GM18511 (cell line): ENCODE data around the gene MARVELD1.
"Not testable (repeated sequence)": the region's sequence is repeated elsewhere in the genome, so short reads cannot be mapped to it uniquely, and the experiment has no call there.

ENCODE experiments used
- ATAC-seq: cut with Tn5 transposase; IDR thresholded peaks from one replicate; pipeline ENCODE4 v1.9.1; 2021; ENCODE audit warnings: mild to moderate bottlenecking, moderate library complexity; ENCODE audit not compliant: unreplicated experiment

MARVELD1 gene

GRCh38 chr10:97713339-97713825 lies at the start of gene MARVELD1:
Gene MARVELD1 (plus strand): TSS chr10:97713730. CDS start chr10:97713877, 147 bp downstream.
- ATAC-seq = no peak

GRCh38 chr10:97664282-97664850 lies 49.2 kb upstream of the MARVELD1 start:
- no peak for ATAC-seq

GRCh38 chr10:97666992-97667391 lies 46.5 kb upstream of the MARVELD1 start:
- ATAC-seq = no peak

- no peak for ATAC-seq
Measured at GRCh38 chr10:97667463-97667862, 46.1 kb upstream of the MARVELD1 start.

- no peak for ATAC-seq
Measured at GRCh38 chr10:97669571-97669970, 44.0 kb upstream of the MARVELD1 start.

GRCh38 chr10:97673736-97674525 lies 39.6 kb upstream of the MARVELD1 start:
- no peak for ATAC-seq

- ATAC-seq = no peak
Measured at GRCh38 chr10:97675222-97675621, 38.3 kb upstream of the MARVELD1 start.

GRCh38 chr10:97676770-97677581 lies 36.6 kb upstream of the MARVELD1 start:
- ATAC-seq = peak; percentile 83

GRCh38 chr10:97679594-97679993 lies 33.9 kb upstream of the MARVELD1 start:
- no peak for ATAC-seq

- ATAC-seq = no peak
Measured at GRCh38 chr10:97682042-97682441, 31.5 kb upstream of the MARVELD1 start.

- no peak for ATAC-seq
Measured at GRCh38 chr10:97683556-97684367, 29.8 kb upstream of the MARVELD1 start.

- ATAC-seq = not testable (repeated sequence)
Measured at GRCh38 chr10:97684368-97684713, 29.2 kb upstream of the MARVELD1 start.

GRCh38 chr10:97684866-97685394 lies 28.6 kb upstream of the MARVELD1 start:
- no peak for ATAC-seq

- no peak for ATAC-seq
Measured at GRCh38 chr10:97685395-97685958, 28.1 kb upstream of the MARVELD1 start.

GRCh38 chr10:97686301-97686961 lies 27.1 kb upstream of the MARVELD1 start:
- ATAC-seq = no peak

- ATAC-seq = peak; percentile 93
Measured at GRCh38 chr10:97686962-97687784, 26.4 kb upstream of the MARVELD1 start, which contains the start of gene AVPI1. Gene AVPI1 (minus strand): TSS chr10:97687241. CDS start chr10:97679905, 7,336 bp downstream.

- ATAC-seq = no peak
Measured at GRCh38 chr10:97687785-97688781, 25.4 kb upstream of the MARVELD1 start.
